Measurements from ENCODE around the gene LIN52.

Gene LIN52

GRCh38 chr14:74161526-74162158 is 76.9 kb downstream of the LIN52 start:
- TF ChIP-seq CTCF (conservative IDR thresholded peaks at IDR 0.05; ENCODE audit: low read depth, low read length): no peak

GRCh38 chr14:74169906-74170305 is 85.2 kb downstream of the LIN52 start:
- no peaks in the 10 kb centered on the region for H3K36me3 ChIP-seq (ENCODE audit: insufficient read depth)
- TF ChIP-seq CTCF (conservative IDR thresholded peaks at IDR 0.05; ENCODE audit: low read depth, low read length): no peak
- no peak overlapping the region for H3K4me2 ChIP-seq
- H3K9ac ChIP-seq: no peak overlapping the region
- H4K20me1 ChIP-seq (ENCODE audit: insufficient read depth): no peaks in the 10 kb centered on the region
- no peaks in the 10 kb centered on the region for H3K27me3 ChIP-seq (ENCODE audit: insufficient read depth, low read depth)
- H3K79me2 ChIP-seq (ENCODE audit: insufficient read depth, low read depth): no peaks in the 10 kb centered on the region
- H3K27ac ChIP-seq: no peak overlapping the region
- H2AFZ ChIP-seq (ENCODE audit: low read depth): no peak overlapping the region
- H3K4me1 ChIP-seq (ENCODE audit: low read depth, poor library complexity, severe bottlenecking): peaks cover 26% of the 10 kb centered on the region
- H3K4me3 ChIP-seq (IDR thresholded peaks at IDR 0.05; ENCODE audit: insufficient read depth, low read depth, low read length): no peak overlapping the region

More at GRCh38 chr14:74161526-74162158, 76.9 kb downstream of the LIN52 start:
- Histone ChIP-seq H3K4me1 (ENCODE audit: low read depth, poor library complexity, severe bottlenecking) (peaks cover 53% of the 10 kb centered on the region), H3K4me3 (IDR thresholded peaks at IDR 0.05; ENCODE audit: insufficient read depth, low read depth, low read length) (no peak overlapping the region), H4K20me1 (ENCODE audit: insufficient read depth) (no peaks in the 10 kb centered on the region), H2AFZ (ENCODE audit: low read depth) (no peak overlapping the region), H3K4me2 (no peak overlapping the region; the same call in 1 of the 2 replicates), H3K79me2 (ENCODE audit: insufficient read depth, low read depth) (no peaks in the 10 kb centered on the region), H3K36me3 (ENCODE audit: insufficient read depth) (no peaks in the 10 kb centered on the region), H3K9ac (no peak overlapping the region), H3K27me3 (ENCODE audit: insufficient read depth, low read depth) (no peaks in the 10 kb centered on the region), H3K27ac (no peak overlapping the region)

- peak overlapping the region; percentile 47; the same call in 1 of the 2 replicates for H3K9ac ChIP-seq
Measured at GRCh38 chr14:74176400-74176793, 91.6 kb downstream of the LIN52 start.

GRCh38 chr14:74179856-74180255 is 95.1 kb downstream of the LIN52 start:
- H3K9ac ChIP-seq: no peak overlapping the region
- H4K20me1 ChIP-seq (ENCODE audit: insufficient read depth): no peaks in the 10 kb centered on the region
- H3K4me3 ChIP-seq (IDR thresholded peaks at IDR 0.05; ENCODE audit: insufficient read depth, low read depth, low read length): no peak overlapping the region
- H3K27me3 ChIP-seq (ENCODE audit: insufficient read depth, low read depth): no peaks in the 10 kb centered on the region
- H2AFZ ChIP-seq (ENCODE audit: low read depth): no peak overlapping the region
- no peaks in the 10 kb centered on the region for H3K36me3 ChIP-seq (ENCODE audit: insufficient read depth)
- TF ChIP-seq CTCF (conservative IDR thresholded peaks at IDR 0.05; ENCODE audit: low read depth, low read length): no peak
- H3K27ac ChIP-seq: no peak overlapping the region
- no peak overlapping the region for H3K4me2 ChIP-seq
- H3K4me1 ChIP-seq (ENCODE audit: low read depth, poor library complexity, severe bottlenecking): peaks cover 75% of the 10 kb centered on the region
- H3K79me2 ChIP-seq (ENCODE audit: insufficient read depth, low read depth): no peaks in the 10 kb centered on the region

More at GRCh38 chr14:74176400-74176793, 91.6 kb downstream of the LIN52 start:
- no peak overlapping the region for H3K4me3 ChIP-seq (IDR thresholded peaks at IDR 0.05; ENCODE audit: insufficient read depth, low read depth, low read length)
- TF ChIP-seq CTCF (conservative IDR thresholded peaks at IDR 0.05; ENCODE audit: low read depth, low read length): no peak
- H3K36me3 ChIP-seq (ENCODE audit: insufficient read depth): no peaks in the 10 kb centered on the region
- H3K4me1 ChIP-seq (ENCODE audit: low read depth, poor library complexity, severe bottlenecking): peaks cover 65% of the 10 kb centered on the region
- peak overlapping the region; percentile 80 for H3K27ac ChIP-seq
- no peaks in the 10 kb centered on the region for H4K20me1 ChIP-seq (ENCODE audit: insufficient read depth)
- peak overlapping the region; percentile 80 for H3K4me2 ChIP-seq
- no peak overlapping the region for H2AFZ ChIP-seq (ENCODE audit: low read depth)
- no peaks in the 10 kb centered on the region for H3K79me2 ChIP-seq (ENCODE audit: insufficient read depth, low read depth)
- no peaks in the 10 kb centered on the region for H3K27me3 ChIP-seq (ENCODE audit: insufficient read depth, low read depth)

Measured in KMS-11 (cell line).